22Rv1 (cell line): ENCODE results near the gene KCNT2.

Source experiments
- ZFX ChIP-seq: fragments of 450-650 bp; IDR thresholded peaks from 2 replicates; pipeline ENCODE4 v1.6.1; 2017; ENCODE audit warnings: antibody characterized with exemption, borderline replicate concordance
- TF ChIP-seq, protein P1 (sequence below): fragments of 450-650 bp; IDR thresholded peaks from 2 replicates; pipeline ENCODE4 v1.5.1; 2017; ENCODE audit warnings: mild to moderate bottlenecking

DNA sequence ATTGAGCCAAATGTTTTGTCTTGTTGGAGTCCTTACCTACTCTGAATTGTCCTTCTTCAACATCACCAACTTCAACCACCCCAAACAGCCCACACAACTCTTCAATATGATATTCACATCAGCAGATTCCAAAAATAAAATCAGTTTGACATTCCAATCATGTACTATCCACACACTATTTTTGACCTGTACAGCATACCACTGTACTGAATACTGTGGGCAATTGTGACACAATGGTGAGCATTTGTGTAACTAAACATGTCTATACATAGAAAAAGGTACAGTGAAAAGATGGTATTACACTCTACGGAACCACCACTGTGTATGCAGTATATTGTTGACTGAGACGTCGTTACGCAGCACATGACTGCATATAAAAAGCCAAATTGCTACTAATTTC is 223.1 kb downstream of the KCNT2 start:
- TF ChIP-seq, protein P1, sequence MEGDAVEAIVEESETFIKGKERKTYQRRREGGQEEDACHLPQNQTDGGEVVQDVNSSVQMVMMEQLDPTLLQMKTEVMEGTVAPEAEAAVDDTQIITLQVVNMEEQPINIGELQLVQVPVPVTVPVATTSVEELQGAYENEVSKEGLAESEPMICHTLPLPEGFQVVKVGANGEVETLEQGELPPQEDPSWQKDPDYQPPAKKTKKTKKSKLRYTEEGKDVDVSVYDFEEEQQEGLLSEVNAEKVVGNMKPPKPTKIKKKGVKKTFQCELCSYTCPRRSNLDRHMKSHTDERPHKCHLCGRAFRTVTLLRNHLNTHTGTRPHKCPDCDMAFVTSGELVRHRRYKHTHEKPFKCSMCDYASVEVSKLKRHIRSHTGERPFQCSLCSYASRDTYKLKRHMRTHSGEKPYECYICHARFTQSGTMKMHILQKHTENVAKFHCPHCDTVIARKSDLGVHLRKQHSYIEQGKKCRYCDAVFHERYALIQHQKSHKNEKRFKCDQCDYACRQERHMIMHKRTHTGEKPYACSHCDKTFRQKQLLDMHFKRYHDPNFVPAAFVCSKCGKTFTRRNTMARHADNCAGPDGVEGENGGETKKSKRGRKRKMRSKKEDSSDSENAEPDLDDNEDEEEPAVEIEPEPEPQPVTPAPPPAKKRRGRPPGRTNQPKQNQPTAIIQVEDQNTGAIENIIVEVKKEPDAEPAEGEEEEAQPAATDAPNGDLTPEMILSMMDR, result no peak
- TF ChIP-seq ZFX, result no peak
